ENCODE data around the gene DHX32.

Gene DHX32

GRCh38 chr10:125886914-125887512, 5.9 kb upstream of the DHX32 start:
- DNase-seq (ENCODE audit: extremely low read depth, low read depth) = no peak

GRCh38 chr10:125883211-125883610, 2.1 kb upstream of the DHX32 start:
- TF ChIP-seq CTCF (IDR thresholded peaks at IDR 0.05; ENCODE audit: low read depth, low read length) = no peak
- DNase-seq (ENCODE audit: extremely low read depth, low read depth) = no peak

More at GRCh38 chr10:125886914-125887512, 5.9 kb upstream of the DHX32 start:
- no peak for TF ChIP-seq CTCF (IDR thresholded peaks at IDR 0.05; ENCODE audit: low read depth, low read length)

- TF ChIP-seq CTCF (IDR thresholded peaks at IDR 0.05; ENCODE audit: low read depth, low read length) = no peak
- no peak for DNase-seq (ENCODE audit: extremely low read depth, low read depth)
Measured at GRCh38 chr10:125882596-125882995, 1.5 kb upstream of the DHX32 start.

- DNase-seq (ENCODE audit: extremely low read depth, low read depth) = no peak
- no peak for TF ChIP-seq CTCF (IDR thresholded peaks at IDR 0.05; ENCODE audit: low read depth, low read length)
Measured at GRCh38 chr10:125880719-125881118, 373 bp downstream of the DHX32 start.

GRCh38 chr10:125878957-125879835, 1.9 kb downstream of the DHX32 start:
- peak; percentile 31 for DNase-seq (ENCODE audit: extremely low read depth, low read depth)

GRCh38 chr10:125871338-125871737, 9.8 kb downstream of the DHX32 start:
- peak; percentile 59 for DNase-seq (ENCODE audit: extremely low read depth, low read depth)
- no peak for TF ChIP-seq CTCF (IDR thresholded peaks at IDR 0.05; ENCODE audit: low read depth, low read length)

More at GRCh38 chr10:125878957-125879835, 1.9 kb downstream of the DHX32 start:
- TF ChIP-seq CTCF (IDR thresholded peaks at IDR 0.05; ENCODE audit: low read depth, low read length) = no peak

DNA sequence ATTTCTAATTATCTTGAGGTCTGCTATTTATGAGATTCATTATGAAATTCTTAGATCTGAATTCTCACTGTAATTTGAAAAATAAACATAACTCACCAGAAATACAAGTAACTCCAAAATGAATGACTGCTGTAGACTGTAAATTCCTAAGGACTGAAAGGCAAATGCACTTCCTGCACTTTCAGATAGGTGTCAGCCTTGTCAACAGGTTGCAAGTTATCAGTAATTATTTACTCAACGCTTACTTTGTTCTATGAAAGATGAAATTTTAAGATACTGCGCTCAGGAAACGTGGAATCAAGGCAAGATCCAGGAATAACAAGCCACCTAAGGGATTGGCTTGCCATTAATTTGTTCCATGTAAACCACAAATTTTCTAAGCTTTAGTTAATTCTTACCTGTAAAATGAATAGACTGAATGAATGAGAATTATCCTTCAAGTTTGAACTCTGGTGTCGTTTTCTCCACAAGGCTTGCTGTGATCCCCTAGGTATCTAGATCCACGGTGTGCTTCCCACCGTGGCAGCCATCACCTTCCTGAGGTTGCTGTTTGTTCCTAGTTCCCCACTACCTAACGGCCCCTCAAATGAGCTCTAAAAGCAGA, 12.6 kb downstream of the DHX32 start:
- peak; percentile 79 for TF ChIP-seq CTCF (IDR thresholded peaks at IDR 0.05; ENCODE audit: low read depth, low read length)
- DNase-seq (ENCODE audit: extremely low read depth, low read depth) = no peak
